GM10266 (cell line): ENCODE data around the gene CHST3.

Experiments used
- DNase-seq: peaks from one replicate; pipeline ENCODE4 v3.0.0; 2012; ENCODE audit errors: extremely low spot score
- CTCF ChIP-seq: IDR thresholded peaks from 2 replicates; pipeline ENCODE4 v1.5.1; 2012; ENCODE audit warnings: mild to moderate bottlenecking, low read depth; ENCODE audit not compliant: control insufficient read depth, insufficient read depth; ENCODE audit errors: missing control alignments

CHST3 gene

GRCh38 chr10:72050873-72051272 lies 86.7 kb downstream of the CHST3 start:
- DNase-seq, result no peak
- no peak for TF ChIP-seq CTCF

- no peak for TF ChIP-seq CTCF
- no peak for DNase-seq
These were observed 89.5 kb downstream of the CHST3 start for GRCh38 chr10:72053690-72054089.

- TF ChIP-seq CTCF, result no peak
These were observed 91.9 kb downstream of the CHST3 start for GRCh38 chr10:72056113-72056512.

GRCh38 chr10:72056932-72057751 lies 92.9 kb downstream of the CHST3 start:
- TF ChIP-seq CTCF, result no peak
- no peak for DNase-seq

More at GRCh38 chr10:72056113-72056512, 91.9 kb downstream of the CHST3 start:
- DNase-seq, result no peak

GRCh38 chr10:72058347-72058898 lies 94.2 kb downstream of the CHST3 start:
- no peak for TF ChIP-seq CTCF
- DNase-seq, result no peak

- no peak for DNase-seq
- TF ChIP-seq CTCF, result no peak
These were observed 95.0 kb downstream of the CHST3 start for GRCh38 chr10:72058989-72059842.
